WTC11 (cell line): ENCODE measurements around the gene TMC5. TPM values are rescaled to one million over a fixed set of nuclear protein-coding genes. Genes with fewer than 3 reads are reported as not detected.

Experiments used
- ATAC-seq: fragments of 200-7000 bp; cut with Tn5 transposase; 2 replicates; pipeline ENCODE4 v1.10.0; 2021; ENCODE audit warnings: mild to moderate bottlenecking, moderate library complexity
- CTCF ChIA-PET: fragments of 300-600 bp; sonication (Branson Sonifier 250); formaldehyde crosslinking; loops from one replicate; lab custom pipeline; 2021; ENCODE audit warnings: antibody characterized with exemption; lab: Charles Lee
- POLR2A ChIA-PET: fragments of 350-600 bp; sonication (Branson Sonifier 250); formaldehyde crosslinking; loops from one replicate; lab custom pipeline; 2021; ENCODE audit warnings: antibody characterized with exemption; lab: Charles Lee
- DNase-seq: peaks from one replicate; pipeline ENCODE4 v3.0.0; 2021; ENCODE audit warnings: low spot score
- H3K27ac Mint-ChIP-seq: 2 replicates; pipeline ENCODE4 v1.8.0; 2021; ENCODE audit warnings: mixed read lengths
- H3K27me3 Mint-ChIP-seq: 2 replicates; pipeline ENCODE4 v1.8.0; 2021; ENCODE audit warnings: low read depth, mild to moderate bottlenecking, moderate library complexity, mixed read lengths
- H3K36me3 Mint-ChIP-seq: 2 replicates; pipeline ENCODE4 v1.8.0; 2021; ENCODE audit warnings: mixed read lengths
- H3K4me1 Mint-ChIP-seq: 2 replicates; pipeline ENCODE4 v1.8.0; 2022; ENCODE audit warnings: mixed read lengths
- H3K4me3 Mint-ChIP-seq: 2 replicates; pipeline ENCODE4 v1.8.0; 2021; ENCODE audit warnings: mild to moderate bottlenecking, moderate library complexity, mixed read lengths
- H3K9me3 Mint-ChIP-seq: 2 replicates; pipeline ENCODE4 v1.8.0; 2021; ENCODE audit warnings: mixed read lengths
- ATF3 ChIP-seq: sonication (generic); formaldehyde crosslinking; conservative IDR thresholded peaks from 2 replicates; pipeline ENCODE4 v1.8.1; 2022; ENCODE audit warnings: mild to moderate bottlenecking, missing genetic modification reagents
- ATF6 ChIP-seq: sonication (generic); formaldehyde crosslinking; IDR thresholded peaks from 2 replicates; pipeline ENCODE4 v1.8.1; 2023; ENCODE audit warnings: mild to moderate bottlenecking, missing genetic modification reagents
- CDX4 ChIP-seq: fragments of 250-450 bp; sonication (Bioruptor Pico); IDR thresholded peaks from 2 replicates; pipeline ENCODE4 v1.9.0; 2021; ENCODE audit warnings: moderate library complexity, mild to moderate bottlenecking, inconsistent platforms, borderline replicate concordance
- CTCF ChIP-seq: fragments of 200-600 bp; IDR thresholded peaks from 2 replicates; pipeline ENCODE4 v1.8.0; 2022; ENCODE audit warnings: antibody characterized with exemption
- EMX1 ChIP-seq: fragments of 250-450 bp; sonication (Bioruptor Pico); IDR thresholded peaks from 2 replicates; pipeline ENCODE4 v1.8.0; 2021; ENCODE audit warnings: mild to moderate bottlenecking
- FOXJ3 ChIP-seq: sonication (generic); formaldehyde crosslinking; IDR thresholded peaks from 2 replicates; pipeline ENCODE4 v1.9.0; 2021; ENCODE audit warnings: missing genetic modification reagents, mild to moderate bottlenecking, borderline replicate concordance
- GTF2I ChIP-seq: fragments of 250-450 bp; sonication (Bioruptor Pico); conservative IDR thresholded peaks from 2 replicates; pipeline ENCODE4 v1.4.0; 2021; ENCODE audit warnings: mild to moderate bottlenecking
- IRF1 ChIP-seq: sonication (generic); formaldehyde crosslinking; IDR thresholded peaks from 2 replicates; pipeline ENCODE4 v1.8.0; 2023; ENCODE audit warnings: missing genetic modification reagents
- KAT7 ChIP-seq: sonication (generic); formaldehyde crosslinking; IDR thresholded peaks from 2 replicates; pipeline ENCODE4 v1.8.1; 2023; ENCODE audit warnings: missing genetic modification reagents, mild to moderate bottlenecking, borderline replicate concordance
- MYBL2 ChIP-seq: sonication (generic); formaldehyde crosslinking; IDR thresholded peaks from 2 replicates; pipeline ENCODE4 v1.8.1; 2023; ENCODE audit warnings: mild to moderate bottlenecking, moderate library complexity, missing genetic modification reagents
- ZNF121 ChIP-seq: sonication (generic); formaldehyde crosslinking; IDR thresholded peaks from 2 replicates; pipeline ENCODE4 v1.8.0; 2023; ENCODE audit warnings: missing genetic modification reagents
- ZNF263 ChIP-seq: sonication (generic); formaldehyde crosslinking; IDR thresholded peaks from 2 replicates; pipeline ENCODE4 v1.8.1; 2022; ENCODE audit warnings: low read depth, mild to moderate bottlenecking, moderate library complexity, missing genetic modification reagents
- ZNF396 ChIP-seq: fragments of 250-450 bp; sonication (Bioruptor Pico); IDR thresholded peaks from 2 replicates; pipeline ENCODE4 v1.8.0; 2021; ENCODE audit warnings: mild to moderate bottlenecking, moderate library complexity, borderline replicate concordance
- ZNF423 ChIP-seq: fragments of 250-450 bp; sonication (Bioruptor Pico); IDR thresholded peaks from 2 replicates; pipeline ENCODE4 v2.1.2; 2022; ENCODE audit warnings: mild to moderate bottlenecking, moderate library complexity
- total RNA-seq: library from RNA; stranded (reverse); gene quantifications from 3 replicates; pipeline ENCODE4 v1.2.3, GENCODE V29; 2021

Gene TMC5
- total RNA-seq, 1 experiment from 2014 or later = 3.1 TPM

- no peak overlapping the region for H3K27ac Mint-ChIP-seq
- CTCF ChIA-PET = interaction anchor here (0.6 to 3.2 kb wide), 34 partner anchors 9 to 496 kb away, joined by 3 to 32 read pairs (median 4); partner anchors contain the start of genes CCP110, GDE1, TMC5 and VPS35L
- peak; percentile 63 for TF ChIP-seq CTCF
- no peak for TF ChIP-seq ATF3 (CRISPR knock-in tag)
- TF ChIP-seq GTF2I = peak; percentile 95
- peak; percentile 95; the same call in 1 of the 2 replicates for TF ChIP-seq ZNF121 (CRISPR knock-in tag)
- H3K27me3 Mint-ChIP-seq = no peaks in the 10 kb centered on the region
- POLR2A ChIA-PET = interaction anchor here (1.0 to 1.5 kb wide), 2 partner anchors 22 to 113 kb away, joined by 3 read pairs; partner anchors contain the start of gene CCP110
- H3K9me3 Mint-ChIP-seq = no peaks in the 10 kb centered on the region
- DNase-seq (peak; percentile 79), ATAC-seq (peak; percentile 61)
- no peak overlapping the region for H3K4me3 Mint-ChIP-seq
- peaks cover 60% of the 10 kb centered on the region for H3K36me3 Mint-ChIP-seq
- H3K4me1 Mint-ChIP-seq = no peaks in the 10 kb centered on the region
Observed at GRCh38 chr16:19502395-19503131, 84.9 kb downstream of the TMC5 start.

- no peak for ATAC-seq
- TF ChIP-seq CDX4 (CRISPR knock-in tag) = no peak
- H3K36me3 Mint-ChIP-seq = peaks cover 57% of the 10 kb centered on the region
Observed at GRCh38 chr16:19503461-19504075, 85.9 kb downstream of the TMC5 start.

GRCh38 chr16:19505600-19506303, 88.1 kb downstream of the TMC5 start:
- ChIA-PET CTCF (interaction anchor here (1.2 kb wide), 2 partner anchors 117 to 326 kb away, joined by 3 read pairs; no protein-coding TSS in a partner anchor), POLR2A (no interaction called here)
- H3K4me1 Mint-ChIP-seq = no peaks in the 10 kb centered on the region
- DNase-seq = no peak
- no peaks in the 10 kb centered on the region for H3K27me3 Mint-ChIP-seq
- H3K9me3 Mint-ChIP-seq = no peaks in the 10 kb centered on the region
- no peak overlapping the region for H3K4me3 Mint-ChIP-seq
- peak overlapping the region; percentile 12; the same call in 1 of the 2 replicates for H3K27ac Mint-ChIP-seq
- TF ChIP-seq ATF6 (CRISPR knock-in tag) (no peak), ZNF396 (no peak), KAT7 (CRISPR knock-in tag) (no peak), ZNF423 (CRISPR knock-in tag) (no peak), IRF1 (no peak), ZNF263 (CRISPR knock-in tag) (no peak), MYBL2 (no peak), EMX1 (CRISPR knock-in tag) (no peak), FOXJ3 (CRISPR knock-in tag) (no peak)
- no peak for ATAC-seq
- H3K36me3 Mint-ChIP-seq = peaks cover 59% of the 10 kb centered on the region

More at GRCh38 chr16:19503461-19504075, 85.9 kb downstream of the TMC5 start:
- H3K4me1 Mint-ChIP-seq = no peaks in the 10 kb centered on the region
- DNase-seq = no peak
- no peaks in the 10 kb centered on the region for H3K9me3 Mint-ChIP-seq
- H3K27ac Mint-ChIP-seq = no peak overlapping the region
- H3K4me3 Mint-ChIP-seq = no peak overlapping the region
- ChIA-PET POLR2A (interaction anchor here (1.5 kb wide), 1 partner anchor 21 kb away, joined by 3 read pairs; the partner anchor contains the start of gene CCP110), CTCF (interaction anchor here (1.0 to 3.2 kb wide), 13 partner anchors 11 to 418 kb away, joined by 3 to 32 read pairs (median 10); partner anchors contain the start of genes CCP110 and VPS35L)
- no peaks in the 10 kb centered on the region for H3K27me3 Mint-ChIP-seq
